Activated effector memory CD4-positive, alpha-beta T cell treated with anti-CD3 and anti-CD28 coated beads, Interleukin-2, amount 50 U/mL, for 16 hours (primary cell): ENCODE data around the gene LIFR.

Experiments used
- DNase-seq: peaks from one replicate; pipeline ENCODE4 v3.0.0-alpha.2; 2020

Gene LIFR

GRCh38 chr5:38515646-38516045 is 40.8 kb downstream of the LIFR start:
- DNase-seq = no peak

GRCh38 chr5:38515092-38515491 is 41.4 kb downstream of the LIFR start:
- no peak for DNase-seq

GRCh38 chr5:38509185-38509584 is 47.3 kb downstream of the LIFR start:
- no peak for DNase-seq

GRCh38 chr5:38506302-38506701 is 50.1 kb downstream of the LIFR start:
- no peak for DNase-seq

- no peak for DNase-seq
These were observed 55.7 kb downstream of the LIFR start for GRCh38 chr5:38500573-38501260.

- DNase-seq = no peak
These were observed 58.5 kb downstream of the LIFR start for GRCh38 chr5:38497946-38498345.

- no peak for DNase-seq
These were observed 61.7 kb downstream of the LIFR start for GRCh38 chr5:38494763-38495162.

- no peak for DNase-seq
These were observed 62.3 kb downstream of the LIFR start for GRCh38 chr5:38494175-38494574.

GRCh38 chr5:38483805-38484398 is 72.5 kb downstream of the LIFR start:
- DNase-seq = no peak

GRCh38 chr5:38479315-38479904 is 77.0 kb downstream of the LIFR start:
- no peak for DNase-seq

GRCh38 chr5:38478878-38479277 is 77.6 kb downstream of the LIFR start:
- no peak for DNase-seq

GRCh38 chr5:38478166-38478565 is 78.3 kb downstream of the LIFR start:
- DNase-seq = no peak

GRCh38 chr5:38473008-38473407 is 83.4 kb downstream of the LIFR start:
- DNase-seq = no peak

- DNase-seq = no peak
These were observed 83.9 kb downstream of the LIFR start for GRCh38 chr5:38472541-38472940.

GRCh38 chr5:38471709-38472108 is 84.7 kb downstream of the LIFR start:
- DNase-seq = no peak

GRCh38 chr5:38469707-38470267 is 86.7 kb downstream of the LIFR start:
- no peak for DNase-seq

- no peak for DNase-seq
These were observed 87.3 kb downstream of the LIFR start for GRCh38 chr5:38468978-38469706.

GRCh38 chr5:38468202-38468673 is 88.2 kb downstream of the LIFR start:
- no peak for DNase-seq

- DNase-seq = no peak
These were observed 88.9 kb downstream of the LIFR start for GRCh38 chr5:38467353-38468040.

- no peak for DNase-seq
These were observed 89.8 kb downstream of the LIFR start for GRCh38 chr5:38466424-38467189.

- no peak for DNase-seq
These were observed 90.6 kb downstream of the LIFR start for GRCh38 chr5:38465702-38466423.
